ENCODE data around the gene AJAP1.

The AJAP1 gene

DNA sequence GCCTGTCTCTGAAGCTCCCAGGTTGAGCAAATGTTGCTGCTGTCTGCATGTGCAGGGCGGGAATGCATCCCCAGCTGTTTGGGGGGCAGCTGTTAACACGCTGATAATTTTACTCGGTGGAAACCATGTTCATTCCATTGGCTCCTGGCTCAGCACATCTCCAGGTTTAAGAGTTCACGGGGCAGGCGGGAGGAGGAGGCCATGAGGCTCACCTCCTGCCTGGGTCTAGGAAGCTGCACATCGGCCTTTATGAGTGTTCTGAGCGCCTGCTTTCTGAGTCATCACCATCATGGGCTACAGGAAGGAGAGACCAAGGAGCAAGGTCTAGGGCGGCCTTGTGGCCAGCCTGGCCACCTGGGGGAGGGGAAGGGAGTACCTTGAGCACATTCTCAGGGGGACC lies 29.7 kb downstream of the AJAP1 start:
- no peak overlapping the region for H3K4me3 ChIP-seq (ENCODE audit: low read depth, low read length)
- TF ChIP-seq, protein P1, sequence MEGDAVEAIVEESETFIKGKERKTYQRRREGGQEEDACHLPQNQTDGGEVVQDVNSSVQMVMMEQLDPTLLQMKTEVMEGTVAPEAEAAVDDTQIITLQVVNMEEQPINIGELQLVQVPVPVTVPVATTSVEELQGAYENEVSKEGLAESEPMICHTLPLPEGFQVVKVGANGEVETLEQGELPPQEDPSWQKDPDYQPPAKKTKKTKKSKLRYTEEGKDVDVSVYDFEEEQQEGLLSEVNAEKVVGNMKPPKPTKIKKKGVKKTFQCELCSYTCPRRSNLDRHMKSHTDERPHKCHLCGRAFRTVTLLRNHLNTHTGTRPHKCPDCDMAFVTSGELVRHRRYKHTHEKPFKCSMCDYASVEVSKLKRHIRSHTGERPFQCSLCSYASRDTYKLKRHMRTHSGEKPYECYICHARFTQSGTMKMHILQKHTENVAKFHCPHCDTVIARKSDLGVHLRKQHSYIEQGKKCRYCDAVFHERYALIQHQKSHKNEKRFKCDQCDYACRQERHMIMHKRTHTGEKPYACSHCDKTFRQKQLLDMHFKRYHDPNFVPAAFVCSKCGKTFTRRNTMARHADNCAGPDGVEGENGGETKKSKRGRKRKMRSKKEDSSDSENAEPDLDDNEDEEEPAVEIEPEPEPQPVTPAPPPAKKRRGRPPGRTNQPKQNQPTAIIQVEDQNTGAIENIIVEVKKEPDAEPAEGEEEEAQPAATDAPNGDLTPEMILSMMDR (IDR thresholded peaks at IDR 0.05; ENCODE audit: low read depth, low read length): no peak

DNA sequence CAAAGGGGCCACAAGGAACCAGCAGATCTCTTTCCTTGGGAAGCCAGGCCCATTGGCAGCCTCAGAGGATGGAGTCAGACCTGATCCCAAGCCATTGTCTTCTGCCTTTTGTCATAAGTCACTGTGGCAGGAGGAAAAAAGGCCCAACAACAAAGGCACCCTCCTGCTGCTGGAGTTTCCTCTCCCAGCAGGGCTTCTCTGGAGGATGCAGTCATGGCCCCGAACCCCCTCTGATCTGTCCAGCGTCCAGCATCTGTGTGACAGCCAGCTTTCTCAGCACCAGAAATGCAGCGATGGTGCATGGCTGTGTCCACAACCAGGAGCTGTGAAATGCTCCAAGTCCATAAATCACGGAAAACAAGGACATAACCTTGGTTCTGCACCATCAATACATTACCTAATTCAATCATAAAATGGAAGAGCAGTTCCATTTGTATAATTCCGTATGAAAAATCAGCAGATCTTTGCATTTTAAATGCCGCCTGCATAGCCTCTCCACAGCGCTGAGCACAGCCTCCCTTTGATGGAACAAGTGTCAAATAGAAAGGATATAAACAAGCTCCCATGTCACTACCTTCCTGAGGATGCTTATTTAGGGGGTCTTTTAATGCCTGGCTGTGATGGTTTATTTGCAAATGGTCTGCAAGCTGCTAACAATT lies 30.6 kb downstream of the AJAP1 start:
- TF ChIP-seq, protein P1 (IDR thresholded peaks at IDR 0.05; ENCODE audit: low read depth, low read length): no peak

GRCh38 chr1:4685523-4685865 lies 31.1 kb downstream of the AJAP1 start:
- no peak overlapping the region for H3K4me3 ChIP-seq (ENCODE audit: low read depth, low read length)
- TF ChIP-seq, protein P1 (IDR thresholded peaks at IDR 0.05; ENCODE audit: low read depth, low read length): no peak

More for the DNA sequence above, 30.6 kb downstream of the AJAP1 start:
- no peak overlapping the region for H3K4me3 ChIP-seq (ENCODE audit: low read depth, low read length)

GRCh38 chr1:4687943-4688342 lies 33.5 kb downstream of the AJAP1 start:
- TF ChIP-seq, protein P1 (IDR thresholded peaks at IDR 0.05; ENCODE audit: low read depth, low read length): no peak
- H3K4me3 ChIP-seq (ENCODE audit: low read depth, low read length): no peak overlapping the region

DNA sequence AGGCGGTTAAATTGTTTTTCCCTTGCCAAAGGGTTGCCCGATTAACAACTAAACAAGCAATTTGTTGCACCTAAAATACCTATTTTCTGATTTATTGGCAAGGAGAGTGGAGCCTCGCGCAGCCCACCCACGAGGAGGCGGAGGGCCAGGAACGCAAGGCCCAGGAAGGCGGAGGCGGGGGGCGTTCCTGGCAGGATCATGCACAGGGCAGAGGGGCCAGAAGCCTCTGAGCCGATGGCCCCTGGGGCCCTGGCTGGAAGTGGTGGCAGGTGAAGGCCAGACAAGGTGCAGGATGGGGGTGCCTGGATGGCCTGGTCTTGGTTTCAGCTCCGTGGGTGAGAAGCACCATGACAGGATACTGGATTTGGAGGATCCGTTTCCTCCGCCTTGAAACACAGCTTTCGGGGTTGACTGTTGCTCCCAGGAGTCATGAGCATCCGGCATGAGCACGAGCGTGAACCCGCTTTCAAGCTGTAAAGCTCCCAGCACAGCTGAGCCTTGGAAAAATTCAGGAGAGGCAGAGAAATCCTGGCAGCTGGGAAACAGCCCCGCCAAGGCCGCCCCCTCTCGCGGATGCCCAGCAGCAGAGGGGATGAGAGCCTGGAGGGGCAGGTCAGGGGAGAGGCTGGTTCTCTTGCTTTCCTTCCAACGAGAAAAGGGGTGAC lies 35.0 kb downstream of the AJAP1 start:
- TF ChIP-seq, protein P1 (IDR thresholded peaks at IDR 0.05; ENCODE audit: low read depth, low read length): no peak
- H3K4me3 ChIP-seq (ENCODE audit: low read depth, low read length): no peak overlapping the region

DNA sequence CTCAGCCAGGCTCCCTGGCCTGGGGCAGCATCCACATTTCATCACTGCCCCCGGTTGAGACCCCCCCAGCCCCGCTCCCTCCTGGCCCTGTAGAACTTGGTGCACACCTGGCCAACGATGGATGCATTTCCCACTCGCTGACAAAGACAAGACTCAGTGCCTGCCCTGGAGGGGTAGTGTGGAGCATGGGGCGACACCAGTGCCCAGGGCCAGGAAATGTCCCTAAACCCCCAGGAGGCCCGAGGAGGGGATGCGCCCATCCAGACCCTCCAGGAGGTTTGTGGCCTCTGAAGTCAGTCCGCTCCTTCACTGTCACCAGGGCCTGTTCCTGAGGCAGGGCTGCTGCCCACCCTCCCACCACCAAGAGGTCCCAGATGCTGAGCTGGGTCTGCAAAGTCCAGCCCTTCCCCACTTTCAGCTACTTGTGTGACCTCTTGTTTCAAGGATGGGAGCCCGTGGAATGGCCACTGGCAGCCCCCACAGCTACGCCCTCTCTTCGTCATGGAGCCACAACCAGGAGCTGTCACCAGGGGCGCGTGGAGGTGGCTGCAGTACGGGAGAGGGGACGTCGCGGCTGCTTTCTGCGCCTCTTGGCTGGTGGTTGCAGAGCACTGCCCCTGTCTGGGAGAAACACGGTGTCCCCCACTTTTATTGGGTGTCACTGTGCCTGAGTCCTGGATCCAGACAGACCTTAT lies 35.7 kb downstream of the AJAP1 start:
- TF ChIP-seq, protein P1 (IDR thresholded peaks at IDR 0.05; ENCODE audit: low read depth, low read length): no peak
- H3K4me3 ChIP-seq (ENCODE audit: low read depth, low read length): no peak overlapping the region
